HG03025 (cell line): ENCODE measurements around the gene CHD5.
"Not testable (repeated sequence)": the region's sequence is repeated elsewhere in the genome, so short reads cannot be mapped to it uniquely, and the experiment has no call there.

Experiments
- ATAC-seq: cut with Tn5 transposase; IDR thresholded peaks from one replicate; pipeline ENCODE4 v1.9.1; 2021; ENCODE audit warnings: mild to moderate bottlenecking, moderate library complexity; ENCODE audit not compliant: unreplicated experiment, low FRiP score

CHD5 gene

GRCh38 chr1:6180268-6180706 lies at the start of gene CHD5:
CHD5 (minus strand) TSS chr1:6180321; CDS start chr1:6180023, 298 bp downstream.
- no peak for ATAC-seq

- ATAC-seq, result no peak
Measured at GRCh38 chr1:6225651-6226050, 45.5 kb upstream of the CHD5 start.

GRCh38 chr1:6224718-6225117 lies 44.6 kb upstream of the CHD5 start:
- ATAC-seq, result no peak

GRCh38 chr1:6223617-6224016 lies 43.5 kb upstream of the CHD5 start:
- ATAC-seq, result no peak

- ATAC-seq, result no peak
Measured at GRCh38 chr1:6222636-6223035, 42.5 kb upstream of the CHD5 start.

- no peak for ATAC-seq
Measured at GRCh38 chr1:6221210-6221784, 41.2 kb upstream of the CHD5 start.

- no peak for ATAC-seq
Measured at GRCh38 chr1:6220236-6220635, 40.1 kb upstream of the CHD5 start.

- ATAC-seq, result not testable (repeated sequence)
Measured at GRCh38 chr1:6219641-6220040, 39.5 kb upstream of the CHD5 start.

GRCh38 chr1:6218375-6219164 lies 38.4 kb upstream of the CHD5 start:
- no peak for ATAC-seq

GRCh38 chr1:6212193-6212959 lies 32.3 kb upstream of the CHD5 start:
- no peak for ATAC-seq

- ATAC-seq, result no peak
Measured at GRCh38 chr1:6211731-6212130, 31.6 kb upstream of the CHD5 start.

- no peak for ATAC-seq
Measured at GRCh38 chr1:6210591-6211355, 30.7 kb upstream of the CHD5 start.

GRCh38 chr1:6209661-6210580 lies 29.8 kb upstream of the CHD5 start:
- ATAC-seq, result no peak

GRCh38 chr1:6208723-6209660 lies 28.9 kb upstream of the CHD5 start:
- ATAC-seq, result no peak

GRCh38 chr1:6207921-6208320 lies 27.8 kb upstream of the CHD5 start:
- no peak for ATAC-seq

GRCh38 chr1:6207075-6207885 lies 27.2 kb upstream of the CHD5 start:
- ATAC-seq, result no peak

GRCh38 chr1:6206520-6206855 lies 26.4 kb upstream of the CHD5 start:
- ATAC-seq, result no peak
